ENCODE measurements around the gene SNAP25.

Gene SNAP25

DNA sequence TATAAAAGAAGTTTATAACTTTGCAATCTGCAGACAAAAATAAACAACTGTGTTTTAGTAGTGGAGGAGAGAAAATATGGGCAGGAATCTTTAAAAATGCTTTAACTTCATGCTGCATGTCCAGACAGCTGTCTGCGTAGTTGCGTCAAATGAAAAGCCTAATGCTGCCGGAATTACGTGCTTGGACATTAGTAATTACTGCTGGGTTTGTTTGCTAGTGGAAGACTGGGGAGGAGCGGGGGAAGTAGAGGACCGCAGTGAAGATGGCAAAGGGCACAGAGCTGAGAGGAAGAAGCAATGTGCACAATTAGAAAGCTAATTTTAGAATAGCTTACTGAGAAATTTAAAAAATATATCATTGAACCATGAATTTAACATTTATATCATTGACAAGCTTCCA, 2.4 kb downstream of the SNAP25 start:
- no peak for DNase-seq (ENCODE audit: low read depth, low spot score)
- ChIA-PET POLR2A (no interaction called here), CTCF (interaction anchor here (1.3 kb wide), 1 partner anchor 10 kb away, joined by 3 read pairs; no protein-coding TSS in a partner anchor)
- no peak overlapping the region for H3K4me3 ChIP-seq (ENCODE audit: low read depth, low read length)
- TF ChIP-seq, protein P1, sequence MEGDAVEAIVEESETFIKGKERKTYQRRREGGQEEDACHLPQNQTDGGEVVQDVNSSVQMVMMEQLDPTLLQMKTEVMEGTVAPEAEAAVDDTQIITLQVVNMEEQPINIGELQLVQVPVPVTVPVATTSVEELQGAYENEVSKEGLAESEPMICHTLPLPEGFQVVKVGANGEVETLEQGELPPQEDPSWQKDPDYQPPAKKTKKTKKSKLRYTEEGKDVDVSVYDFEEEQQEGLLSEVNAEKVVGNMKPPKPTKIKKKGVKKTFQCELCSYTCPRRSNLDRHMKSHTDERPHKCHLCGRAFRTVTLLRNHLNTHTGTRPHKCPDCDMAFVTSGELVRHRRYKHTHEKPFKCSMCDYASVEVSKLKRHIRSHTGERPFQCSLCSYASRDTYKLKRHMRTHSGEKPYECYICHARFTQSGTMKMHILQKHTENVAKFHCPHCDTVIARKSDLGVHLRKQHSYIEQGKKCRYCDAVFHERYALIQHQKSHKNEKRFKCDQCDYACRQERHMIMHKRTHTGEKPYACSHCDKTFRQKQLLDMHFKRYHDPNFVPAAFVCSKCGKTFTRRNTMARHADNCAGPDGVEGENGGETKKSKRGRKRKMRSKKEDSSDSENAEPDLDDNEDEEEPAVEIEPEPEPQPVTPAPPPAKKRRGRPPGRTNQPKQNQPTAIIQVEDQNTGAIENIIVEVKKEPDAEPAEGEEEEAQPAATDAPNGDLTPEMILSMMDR (IDR thresholded peaks at IDR 0.05; ENCODE audit: insufficient read depth, low read length, missing control alignments): no peak

GRCh38 chr20:10225439-10226060, 6.9 kb downstream of the SNAP25 start:
- CTCF ChIA-PET: interaction anchor here (1.0 to 1.1 kb wide), 2 partner anchors 201 to 248 kb away, joined by 4 read pairs; no protein-coding TSS in a partner anchor
- no peak for DNase-seq (ENCODE audit: low read depth, low spot score)
- POLR2A ChIA-PET: no interaction called here
- H3K4me3 ChIP-seq (ENCODE audit: low read depth, low read length): no peak overlapping the region
- TF ChIP-seq, protein P1 (IDR thresholded peaks at IDR 0.05; ENCODE audit: insufficient read depth, low read length, missing control alignments): no peak

GRCh38 chr20:10228330-10228729, 9.7 kb downstream of the SNAP25 start:
- CTCF ChIA-PET: no interaction called here
- POLR2A ChIA-PET: no interaction called here

GRCh38 chr20:10231290-10231689, 12.7 kb downstream of the SNAP25 start:
- TF ChIP-seq, protein P1 (IDR thresholded peaks at IDR 0.05; ENCODE audit: insufficient read depth, low read length, missing control alignments): no peak
- ChIA-PET CTCF (interaction anchor here (1.2 kb wide), 1 partner anchor 11 kb away, joined by 3 read pairs; no protein-coding TSS in a partner anchor), POLR2A (no interaction called here)
- no peak for DNase-seq (ENCODE audit: low read depth, low spot score)
- H3K4me3 ChIP-seq (ENCODE audit: low read depth, low read length): no peak overlapping the region

More at GRCh38 chr20:10228330-10228729, 9.7 kb downstream of the SNAP25 start:
- TF ChIP-seq, protein P1 (IDR thresholded peaks at IDR 0.05; ENCODE audit: insufficient read depth, low read length, missing control alignments): no peak
- DNase-seq (ENCODE audit: low read depth, low spot score): no peak
- no peak overlapping the region for H3K4me3 ChIP-seq (ENCODE audit: low read depth, low read length)

GRCh38 chr20:10236540-10237533, 18.2 kb downstream of the SNAP25 start:
- TF ChIP-seq, protein P1 (IDR thresholded peaks at IDR 0.05; ENCODE audit: insufficient read depth, low read length, missing control alignments): no peak
- ChIA-PET POLR2A (no interaction called here), CTCF (no interaction called here)
- no peak for DNase-seq (ENCODE audit: low read depth, low spot score)
- no peak overlapping the region for H3K4me3 ChIP-seq (ENCODE audit: low read depth, low read length)

GRCh38 chr20:10239954-10240353, 21.3 kb downstream of the SNAP25 start:
- H3K4me3 ChIP-seq (ENCODE audit: low read depth, low read length): no peak overlapping the region
- CTCF ChIA-PET: no interaction called here
- no peak for DNase-seq (ENCODE audit: low read depth, low spot score)
- POLR2A ChIA-PET: no interaction called here
- TF ChIP-seq, protein P1 (IDR thresholded peaks at IDR 0.05; ENCODE audit: insufficient read depth, low read length, missing control alignments): no peak

Measured in AG04449 (cell line).